ENCODE results near the gene SCYGR7.

Gene SCYGR7, protein sequence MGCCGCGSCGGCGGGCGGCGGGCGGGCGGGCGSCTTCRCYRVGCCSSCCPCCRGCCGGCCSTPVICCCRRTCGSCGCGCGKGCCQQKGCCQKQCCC

DNA sequence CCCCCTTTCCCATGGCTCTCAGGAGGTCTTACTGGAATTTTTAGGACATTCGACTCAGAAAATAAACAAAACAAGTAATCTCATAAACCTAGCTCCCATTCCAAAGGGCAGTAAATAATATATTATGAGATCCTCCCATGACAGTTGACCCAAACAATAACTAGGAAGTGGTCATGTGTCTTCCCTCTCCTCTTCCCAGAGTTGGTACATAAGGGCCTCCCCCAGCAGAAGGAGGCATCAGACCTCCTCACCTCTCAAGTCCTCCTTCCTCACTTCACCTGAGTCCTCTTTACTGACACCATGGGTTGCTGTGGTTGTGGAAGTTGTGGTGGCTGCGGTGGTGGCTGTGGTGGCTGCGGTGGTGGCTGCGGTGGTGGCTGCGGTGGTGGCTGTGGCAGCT is at the start of gene SCYGR7:
SCYGR7 (plus strand) TSS at position 301 of the 400 bp plus-strand sequence; CDS start at position 301, 0 bp downstream.
- Histone ChIP-seq H3K36me3 (ENCODE audit: control insufficient read depth, insufficient read depth, low read length) (no peaks in the 10 kb centered on the region), H3K4me1 (ENCODE audit: control insufficient read depth, insufficient read depth, low read length) (no peaks in the 10 kb centered on the region), H3K27ac (ENCODE audit: low read depth, low read length) (no peak within 1 kb of the TSS), H3K9ac (ENCODE audit: low read length) (no peak within 1 kb of the TSS), H3K27me3 (ENCODE audit: control insufficient read depth, insufficient read depth, low read length) (no peaks in the 10 kb centered on the region), H3K4me3 (ENCODE audit: low read length) (no peak within 1 kb of the TSS)

DNA sequence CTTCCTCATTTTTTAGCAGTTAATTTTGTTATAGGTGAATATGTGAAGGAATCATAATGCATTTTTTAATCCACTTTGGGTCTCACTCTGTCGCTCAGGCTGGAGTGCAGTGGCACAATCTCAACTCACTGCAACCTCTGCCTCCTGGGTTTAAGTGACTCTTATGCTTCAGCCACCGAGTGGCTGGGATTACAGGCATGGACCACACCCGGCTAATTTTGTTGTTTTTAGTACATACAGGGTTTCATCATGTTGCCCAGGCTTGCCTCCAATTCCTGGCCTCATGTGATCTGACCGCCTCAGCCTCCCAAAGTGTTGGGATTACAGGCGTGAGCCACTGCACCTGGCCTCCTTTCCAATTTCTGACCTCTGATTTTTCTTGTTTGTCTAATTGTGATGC is 43.9 kb upstream of the SCYGR7 start:
- no peak overlapping the region for H3K9ac ChIP-seq (ENCODE audit: low read length)
- no peak overlapping the region for H3K27ac ChIP-seq (ENCODE audit: low read depth, low read length)
- no peaks in the 10 kb centered on the region for H3K4me1 ChIP-seq (ENCODE audit: control insufficient read depth, insufficient read depth, low read length)
- no peaks in the 10 kb centered on the region for H3K27me3 ChIP-seq (ENCODE audit: control insufficient read depth, insufficient read depth, low read length)
- H3K36me3 ChIP-seq (ENCODE audit: control insufficient read depth, insufficient read depth, low read length), result no peaks in the 10 kb centered on the region
- no peak overlapping the region for H3K4me3 ChIP-seq (ENCODE audit: low read length)

DNA sequence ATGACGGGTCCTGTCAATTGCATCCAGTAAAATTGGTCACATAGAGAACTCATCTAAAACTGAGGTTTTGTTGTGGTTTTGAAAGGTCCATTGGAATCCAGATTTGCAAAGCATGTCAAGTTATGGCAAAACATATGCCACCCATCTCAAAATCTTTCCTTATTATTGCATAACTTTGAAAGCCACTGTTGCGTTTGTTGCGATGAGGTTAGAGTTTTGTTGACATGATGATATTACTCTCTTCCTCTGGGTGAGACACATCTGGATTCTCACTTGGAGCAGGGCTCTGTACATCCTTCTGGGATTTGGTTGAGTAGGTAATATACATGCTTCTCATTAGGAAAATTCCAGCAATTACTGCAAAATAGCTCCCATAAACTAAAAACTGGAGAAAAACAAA is 40.9 kb upstream of the SCYGR7 start:
- Histone ChIP-seq H3K36me3 (ENCODE audit: control insufficient read depth, insufficient read depth, low read length) (no peaks in the 10 kb centered on the region), H3K9ac (ENCODE audit: low read length) (no peak overlapping the region), H3K27ac (ENCODE audit: low read depth, low read length) (no peak overlapping the region), H3K27me3 (ENCODE audit: control insufficient read depth, insufficient read depth, low read length) (no peaks in the 10 kb centered on the region), H3K4me3 (ENCODE audit: low read length) (no peak overlapping the region), H3K4me1 (ENCODE audit: control insufficient read depth, insufficient read depth, low read length) (no peaks in the 10 kb centered on the region)

DNA sequence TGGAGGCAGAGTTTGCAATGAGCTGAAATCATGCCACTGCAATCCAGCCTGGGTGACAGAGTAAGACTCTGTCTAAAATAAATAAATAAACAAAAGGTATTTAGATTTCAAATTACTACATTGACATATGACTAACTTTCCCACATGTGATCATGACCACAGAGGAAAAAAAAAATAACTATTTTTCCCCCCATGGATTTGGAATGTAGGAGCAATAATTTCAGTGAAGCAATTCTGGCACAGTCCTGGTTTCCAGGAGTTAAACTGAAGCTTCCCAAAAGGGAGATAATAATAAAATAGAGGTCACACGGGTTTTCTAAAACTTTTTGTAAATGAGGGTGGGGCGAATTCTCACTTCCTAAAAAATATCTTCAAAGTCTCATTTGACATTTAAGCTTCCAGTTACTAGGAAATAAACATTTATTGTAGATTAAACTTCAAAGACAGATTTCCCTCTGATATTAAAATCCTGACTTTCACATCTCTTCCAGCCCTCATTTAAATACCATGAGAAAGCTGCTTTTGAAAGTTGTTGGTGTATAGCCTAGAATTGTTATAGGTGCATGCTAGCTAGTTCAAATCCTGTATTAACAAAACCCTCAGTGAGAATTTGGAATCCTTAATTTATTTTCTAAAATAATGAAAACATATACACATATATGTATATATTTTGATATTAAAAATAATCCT is 31.0 kb upstream of the SCYGR7 start:
- H3K4me3 ChIP-seq (ENCODE audit: low read length), result no peak overlapping the region
- no peaks in the 10 kb centered on the region for H3K27me3 ChIP-seq (ENCODE audit: control insufficient read depth, insufficient read depth, low read length)
- no peak overlapping the region for H3K27ac ChIP-seq (ENCODE audit: low read depth, low read length)
- no peak overlapping the region for H3K9ac ChIP-seq (ENCODE audit: low read length)
- H3K36me3 ChIP-seq (ENCODE audit: control insufficient read depth, insufficient read depth, low read length), result no peaks in the 10 kb centered on the region
- no peaks in the 10 kb centered on the region for H3K4me1 ChIP-seq (ENCODE audit: control insufficient read depth, insufficient read depth, low read length)

DNA sequence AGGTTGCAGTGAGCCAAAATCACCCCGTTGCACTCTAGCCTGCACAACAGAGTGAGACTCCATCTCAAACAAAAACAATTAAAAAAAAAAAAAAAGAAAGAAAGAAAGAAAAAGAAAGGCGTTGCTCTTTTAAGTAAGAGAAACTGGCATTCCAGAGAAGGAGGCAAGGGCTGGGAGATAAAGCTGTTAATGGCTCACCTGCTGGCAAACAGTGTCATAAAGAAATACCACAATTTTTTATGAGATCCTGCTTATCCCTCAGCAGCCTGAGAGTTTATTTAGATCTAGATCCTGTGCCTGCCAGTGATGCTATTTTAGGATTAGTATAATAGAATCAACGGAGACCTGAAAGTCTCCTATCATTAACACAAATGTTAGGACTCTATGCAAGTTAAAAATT is 26.6 kb upstream of the SCYGR7 start:
- Histone ChIP-seq H3K27ac (ENCODE audit: low read depth, low read length) (no peak overlapping the region), H3K4me1 (ENCODE audit: control insufficient read depth, insufficient read depth, low read length) (no peaks in the 10 kb centered on the region), H3K27me3 (ENCODE audit: control insufficient read depth, insufficient read depth, low read length) (no peaks in the 10 kb centered on the region), H3K9ac (ENCODE audit: low read length) (no peak overlapping the region), H3K36me3 (ENCODE audit: control insufficient read depth, insufficient read depth, low read length) (no peaks in the 10 kb centered on the region), H3K4me3 (ENCODE audit: low read length) (no peak overlapping the region)

DNA sequence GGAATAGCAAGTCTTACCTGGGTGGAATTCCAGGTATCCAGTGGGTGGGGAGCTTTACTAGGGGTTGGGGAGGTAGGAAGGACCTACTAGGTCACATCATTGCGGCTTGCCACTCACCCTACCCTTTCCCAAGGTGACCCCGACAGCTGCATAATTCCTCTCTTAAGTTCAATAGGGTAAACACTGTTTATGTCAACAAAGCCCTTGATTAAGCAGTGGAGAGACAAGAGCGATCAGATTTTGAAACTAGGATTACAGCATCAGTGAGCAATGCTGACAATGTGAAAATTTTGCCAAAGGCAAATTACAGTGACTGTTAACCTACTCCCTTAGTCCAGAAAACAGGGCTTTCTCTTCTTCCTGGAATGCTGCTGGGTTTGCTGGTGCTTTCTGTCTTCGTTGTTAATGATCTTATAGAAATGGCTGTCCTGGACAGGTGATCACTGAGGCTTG is 24.8 kb upstream of the SCYGR7 start:
- Histone ChIP-seq H3K4me1 (ENCODE audit: control insufficient read depth, insufficient read depth, low read length) (no peaks in the 10 kb centered on the region), H3K27ac (ENCODE audit: low read depth, low read length) (no peak overlapping the region), H3K4me3 (ENCODE audit: low read length) (no peak overlapping the region), H3K9ac (ENCODE audit: low read length) (no peak overlapping the region), H3K27me3 (ENCODE audit: control insufficient read depth, insufficient read depth, low read length) (no peaks in the 10 kb centered on the region), H3K36me3 (ENCODE audit: control insufficient read depth, insufficient read depth, low read length) (no peaks in the 10 kb centered on the region)

DNA sequence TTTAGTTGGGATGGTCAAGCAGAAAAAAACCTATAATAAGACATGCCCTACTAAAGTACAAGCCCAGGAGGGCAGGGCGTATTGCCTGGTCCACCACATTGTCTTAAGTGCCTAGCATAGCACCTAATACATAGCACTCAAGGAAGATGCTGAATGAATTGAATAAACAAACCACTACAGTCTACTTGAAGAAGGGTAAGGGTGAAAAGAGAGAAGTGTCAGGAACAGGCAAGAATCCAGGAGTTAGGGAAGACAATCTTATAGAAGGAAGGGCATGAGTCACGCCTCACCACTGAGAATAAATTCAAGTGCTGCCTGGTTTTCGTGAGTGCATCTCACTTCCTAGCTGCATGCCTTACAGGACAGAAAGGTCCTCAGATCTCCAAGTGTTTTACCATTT is 24.2 kb upstream of the SCYGR7 start:
- Histone ChIP-seq H3K36me3 (ENCODE audit: control insufficient read depth, insufficient read depth, low read length) (no peaks in the 10 kb centered on the region), H3K27me3 (ENCODE audit: control insufficient read depth, insufficient read depth, low read length) (no peaks in the 10 kb centered on the region), H3K27ac (ENCODE audit: low read depth, low read length) (no peak overlapping the region), H3K4me3 (ENCODE audit: low read length) (no peak overlapping the region), H3K9ac (ENCODE audit: low read length) (no peak overlapping the region), H3K4me1 (ENCODE audit: control insufficient read depth, insufficient read depth, low read length) (no peaks in the 10 kb centered on the region)

DNA sequence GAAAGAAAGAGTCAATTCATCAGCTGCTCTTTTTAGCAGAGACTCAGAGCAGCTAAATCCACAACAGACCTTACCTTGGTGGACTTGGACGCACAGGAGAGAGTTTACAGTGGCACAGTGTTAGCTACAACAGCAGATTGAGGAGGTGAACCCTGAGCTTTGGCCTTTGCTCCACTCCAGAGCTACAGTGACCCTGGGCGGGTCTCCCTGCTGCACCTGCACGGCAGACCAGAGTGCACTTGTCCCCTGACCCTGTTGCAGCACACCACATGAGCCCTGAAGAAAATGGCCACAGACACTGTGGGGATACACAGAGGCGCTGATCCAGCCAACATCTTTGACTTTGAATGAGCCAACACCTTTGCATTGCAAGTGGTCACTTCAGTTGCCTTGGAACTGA is 21.3 kb upstream of the SCYGR7 start:
- H3K27me3 ChIP-seq (ENCODE audit: control insufficient read depth, insufficient read depth, low read length), result no peaks in the 10 kb centered on the region
- no peak overlapping the region for H3K27ac ChIP-seq (ENCODE audit: low read depth, low read length)
- H3K4me1 ChIP-seq (ENCODE audit: control insufficient read depth, insufficient read depth, low read length), result no peaks in the 10 kb centered on the region
- no peaks in the 10 kb centered on the region for H3K36me3 ChIP-seq (ENCODE audit: control insufficient read depth, insufficient read depth, low read length)
- H3K9ac ChIP-seq (ENCODE audit: low read length), result no peak overlapping the region
- H3K4me3 ChIP-seq (ENCODE audit: low read length), result no peak overlapping the region

DNA sequence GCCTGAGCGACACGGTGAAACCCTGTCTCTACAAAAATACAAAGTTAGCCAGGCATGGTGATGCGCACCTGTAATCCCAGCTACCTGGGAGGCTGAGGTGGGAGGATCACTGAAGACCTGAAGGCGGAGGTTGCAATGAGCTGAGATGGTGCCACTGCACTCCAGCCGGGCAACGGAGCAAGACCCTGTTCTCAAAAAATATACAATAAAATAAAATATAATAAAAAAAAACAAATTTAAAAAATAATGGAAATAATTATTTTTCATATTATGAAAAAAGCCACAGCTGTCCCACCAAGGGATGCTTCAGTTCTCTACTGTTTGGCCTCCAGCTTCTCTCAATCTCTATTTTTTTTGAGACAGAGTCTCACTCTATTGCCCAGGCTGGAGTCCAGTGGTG is 20.7 kb upstream of the SCYGR7 start:
- Histone ChIP-seq H3K27ac (ENCODE audit: low read depth, low read length) (no peak overlapping the region), H3K27me3 (ENCODE audit: control insufficient read depth, insufficient read depth, low read length) (no peaks in the 10 kb centered on the region), H3K4me1 (ENCODE audit: control insufficient read depth, insufficient read depth, low read length) (no peaks in the 10 kb centered on the region), H3K9ac (ENCODE audit: low read length) (no peak overlapping the region), H3K36me3 (ENCODE audit: control insufficient read depth, insufficient read depth, low read length) (no peaks in the 10 kb centered on the region), H3K4me3 (ENCODE audit: low read length) (no peak overlapping the region)

DNA sequence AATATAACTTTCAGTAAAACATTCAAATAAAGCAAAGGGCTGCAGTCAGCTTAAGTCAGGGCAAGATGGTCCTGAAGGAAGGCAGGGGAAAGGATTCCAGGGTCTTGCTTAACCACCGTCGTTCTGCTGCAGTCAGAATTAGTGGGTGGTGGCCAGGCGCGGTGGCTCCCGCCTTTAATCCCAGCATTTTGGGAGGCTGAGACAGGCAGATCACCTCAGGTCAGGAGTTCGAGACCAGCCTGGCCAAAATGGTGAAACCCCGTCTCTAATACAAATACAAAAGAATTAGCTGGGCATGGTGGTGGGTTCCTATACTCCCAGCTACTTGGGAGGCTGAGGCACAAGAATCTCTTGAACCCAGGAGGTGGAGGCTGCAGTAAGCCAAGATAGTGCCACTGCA is 17.1 kb upstream of the SCYGR7 start:
- Histone ChIP-seq H3K36me3 (ENCODE audit: control insufficient read depth, insufficient read depth, low read length) (no peaks in the 10 kb centered on the region), H3K27me3 (ENCODE audit: control insufficient read depth, insufficient read depth, low read length) (no peaks in the 10 kb centered on the region), H3K27ac (ENCODE audit: low read depth, low read length) (no peak overlapping the region), H3K4me1 (ENCODE audit: control insufficient read depth, insufficient read depth, low read length) (no peaks in the 10 kb centered on the region), H3K9ac (ENCODE audit: low read length) (no peak overlapping the region), H3K4me3 (ENCODE audit: low read length) (no peak overlapping the region)

DNA sequence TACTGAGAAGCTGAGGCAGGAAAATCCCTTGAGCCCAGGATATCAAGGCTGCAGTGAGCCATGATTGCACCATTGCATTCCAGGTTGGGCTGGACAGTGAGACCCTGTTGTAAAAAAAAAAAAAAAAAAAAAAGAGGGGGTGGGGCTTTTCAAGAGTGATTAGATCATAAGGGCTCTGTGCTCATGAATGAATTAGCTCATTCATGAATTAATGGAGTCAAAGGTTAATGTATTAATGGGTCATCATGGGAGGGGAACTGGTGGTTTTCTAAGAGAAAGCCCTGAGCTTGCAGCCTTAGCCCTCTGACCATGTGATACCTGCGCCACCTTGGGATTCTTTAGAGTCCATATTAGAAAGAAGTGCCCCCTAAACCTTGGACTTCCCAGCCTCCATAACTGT is 14.8 kb upstream of the SCYGR7 start:
- H3K27me3 ChIP-seq (ENCODE audit: control insufficient read depth, insufficient read depth, low read length), result no peaks in the 10 kb centered on the region
- H3K27ac ChIP-seq (ENCODE audit: low read depth, low read length), result no peak overlapping the region
- H3K4me1 ChIP-seq (ENCODE audit: control insufficient read depth, insufficient read depth, low read length), result peaks cover 2% of the 10 kb centered on the region
- H3K4me3 ChIP-seq (ENCODE audit: low read length), result no peak overlapping the region
- H3K36me3 ChIP-seq (ENCODE audit: control insufficient read depth, insufficient read depth, low read length), result no peaks in the 10 kb centered on the region
- no peak overlapping the region for H3K9ac ChIP-seq (ENCODE audit: low read length)

DNA sequence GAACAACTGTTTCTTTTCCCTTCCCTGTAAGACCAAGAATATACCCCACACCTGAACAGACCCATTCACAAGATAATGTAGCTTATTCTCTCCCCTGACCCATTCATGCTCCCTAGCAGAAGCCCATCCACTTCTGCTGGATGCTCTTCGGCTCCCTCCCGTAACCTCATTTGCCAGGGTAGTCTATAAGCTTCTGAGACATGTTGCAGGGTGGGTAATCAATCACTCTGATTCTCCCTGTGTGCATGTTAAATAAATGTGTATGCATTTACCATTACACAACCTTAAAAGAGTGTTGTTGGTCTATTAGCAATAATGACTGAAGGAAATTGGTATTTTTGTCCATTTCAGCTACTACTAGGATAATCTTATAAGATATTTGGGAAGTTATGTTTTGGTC is 11.6 kb upstream of the SCYGR7 start:
- Histone ChIP-seq H3K36me3 (ENCODE audit: control insufficient read depth, insufficient read depth, low read length) (no peaks in the 10 kb centered on the region), H3K27me3 (ENCODE audit: control insufficient read depth, insufficient read depth, low read length) (no peaks in the 10 kb centered on the region), H3K4me1 (ENCODE audit: control insufficient read depth, insufficient read depth, low read length) (peaks cover 2% of the 10 kb centered on the region), H3K27ac (ENCODE audit: low read depth, low read length) (no peak overlapping the region), H3K4me3 (ENCODE audit: low read length) (peak overlapping the region; percentile 41), H3K9ac (ENCODE audit: low read length) (no peak overlapping the region)
